Panc1 (cell line): ENCODE measurements around the gene ABCC1.
"Not testable (repeated sequence)": the region's sequence is repeated elsewhere in the genome, so short reads cannot be mapped to it uniquely, and the experiment has no call there.

Experiments
- CTCF ChIP-seq: fragments of 450-650 bp; IDR thresholded peaks from 2 replicates; pipeline ENCODE4 v1.5.1; 2017; ENCODE audit warnings: mild to moderate bottlenecking
- POLR2AphosphoS5 ChIP-seq: IDR thresholded peaks from 2 replicates; pipeline ENCODE4 v1.6.1; 2012; ENCODE audit warnings: mild to moderate bottlenecking, low read depth, low read length, moderate library complexity
- SIN3A ChIP-seq: IDR thresholded peaks from 2 replicates; pipeline ENCODE4 v1.6.1; 2012; ENCODE audit warnings: low read depth, mild to moderate bottlenecking, low read length, moderate library complexity, borderline replicate concordance; ENCODE audit not compliant: insufficient read depth
- TCF7L2 ChIP-seq: IDR thresholded peaks from 2 replicates; pipeline ENCODE4 v1.6.1; 2011; ENCODE audit warnings: mild to moderate bottlenecking, low read depth, low read length, inconsistent platforms

GRCh38 chr16:16161840-16162239 is 212.4 kb downstream of the ABCC1 start:
- not testable (repeated sequence) for TF ChIP-seq CTCF, POLR2AphosphoS5, SIN3A, TCF7L2
